ENCODE measurements around the gene NUP98.

NUP98 gene

DNA sequence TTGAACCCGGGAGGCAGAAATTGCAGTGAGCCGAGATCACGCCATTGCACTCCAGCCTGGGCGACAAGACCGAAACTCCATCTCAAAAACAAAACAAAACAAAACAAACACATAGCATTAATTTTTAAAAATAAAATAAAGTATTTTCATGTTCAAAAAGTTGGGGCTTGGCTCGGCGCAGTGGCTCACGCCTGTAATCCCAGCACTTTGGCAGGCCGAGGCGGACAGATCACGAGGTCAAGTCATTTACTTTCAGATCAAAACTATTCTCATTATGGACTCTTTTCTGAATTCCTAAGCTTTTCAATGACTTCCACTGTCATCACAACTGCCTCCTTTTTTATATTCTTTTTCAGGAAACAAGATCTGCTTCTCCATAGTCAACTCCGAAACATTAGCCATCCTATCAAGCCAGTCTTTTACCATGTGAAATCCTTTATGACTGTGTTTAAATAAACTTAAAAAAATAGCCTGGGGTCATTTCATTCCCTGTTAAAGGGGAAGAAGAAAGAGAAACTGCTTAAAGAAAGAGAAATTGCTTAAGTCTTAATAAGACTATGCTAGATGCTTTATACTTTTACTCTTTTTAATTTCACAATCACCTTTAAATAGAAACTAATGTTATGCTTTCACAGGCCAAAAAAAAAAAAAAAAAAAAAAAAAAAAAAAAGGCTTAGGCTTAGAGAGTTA, 113.1 kb downstream of the NUP98 start (continued):
- TF ChIP-seq ZNF596 (tag by site-specific recombination; IDR thresholded peaks at IDR 0.05) = no peak
- TF ChIP-seq ZNF335 (tag by site-specific recombination; conservative IDR thresholded peaks at IDR 0.05) = no peak

DNA sequence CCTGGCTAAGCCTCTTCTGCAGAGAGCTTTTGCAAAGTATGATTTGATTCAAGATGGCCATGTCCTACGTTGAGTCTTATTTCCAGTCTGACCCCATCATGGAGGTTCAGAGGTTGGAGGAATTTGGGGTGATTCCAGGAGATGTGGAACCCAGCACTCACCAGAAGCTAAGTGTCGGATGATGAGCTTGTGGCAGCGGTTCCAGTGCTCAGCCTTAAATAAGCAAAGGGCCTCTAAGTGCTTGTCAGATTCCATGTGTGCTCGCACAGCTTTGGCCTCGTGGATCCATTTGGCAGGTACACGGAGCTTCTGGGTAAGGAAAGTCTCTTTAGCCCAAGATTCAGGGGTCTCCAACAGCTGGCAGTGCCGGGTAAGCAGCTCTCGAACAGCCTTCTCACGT, 114.3 kb downstream of the NUP98 start:
- TF ChIP-seq, protein P1, sequence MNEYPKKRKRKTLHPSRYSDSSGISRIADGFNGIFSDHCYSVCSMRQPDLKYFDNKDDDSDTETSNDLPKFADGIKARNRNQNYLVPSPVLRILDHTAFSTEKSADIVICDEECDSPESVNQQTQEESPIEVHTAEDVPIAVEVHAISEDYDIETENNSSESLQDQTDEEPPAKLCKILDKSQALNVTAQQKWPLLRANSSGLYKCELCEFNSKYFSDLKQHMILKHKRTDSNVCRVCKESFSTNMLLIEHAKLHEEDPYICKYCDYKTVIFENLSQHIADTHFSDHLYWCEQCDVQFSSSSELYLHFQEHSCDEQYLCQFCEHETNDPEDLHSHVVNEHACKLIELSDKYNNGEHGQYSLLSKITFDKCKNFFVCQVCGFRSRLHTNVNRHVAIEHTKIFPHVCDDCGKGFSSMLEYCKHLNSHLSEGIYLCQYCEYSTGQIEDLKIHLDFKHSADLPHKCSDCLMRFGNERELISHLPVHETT (tag by site-specific recombination; IDR thresholded peaks at IDR 0.05) = no peak
- no peak for TF ChIP-seq ZNF785 (tag by site-specific recombination; IDR thresholded peaks at IDR 0.05)
- no peak for TF ChIP-seq ZBTB6 (tag by site-specific recombination; IDR thresholded peaks at IDR 0.05)
- TF ChIP-seq ZNF391 (tag by site-specific recombination; IDR thresholded peaks at IDR 0.05; ENCODE audit: borderline replicate concordance, low read depth) = no peak
- no peak for TF ChIP-seq ZNF133 (tag by site-specific recombination; IDR thresholded peaks at IDR 0.05)
- no peak for TF ChIP-seq ZNF138 (tag by site-specific recombination; IDR thresholded peaks at IDR 0.05; ENCODE audit: borderline replicate concordance)
- no peak for TF ChIP-seq BCL11B (tag by site-specific recombination; IDR thresholded peaks at IDR 0.05; ENCODE audit: low read depth)
- TF ChIP-seq ZNF660 (tag by site-specific recombination; IDR thresholded peaks at IDR 0.05) = no peak
- no peak for TF ChIP-seq ZNF266 (tag by site-specific recombination; IDR thresholded peaks at IDR 0.05; ENCODE audit: low read depth)
- TF ChIP-seq, protein P2, sequence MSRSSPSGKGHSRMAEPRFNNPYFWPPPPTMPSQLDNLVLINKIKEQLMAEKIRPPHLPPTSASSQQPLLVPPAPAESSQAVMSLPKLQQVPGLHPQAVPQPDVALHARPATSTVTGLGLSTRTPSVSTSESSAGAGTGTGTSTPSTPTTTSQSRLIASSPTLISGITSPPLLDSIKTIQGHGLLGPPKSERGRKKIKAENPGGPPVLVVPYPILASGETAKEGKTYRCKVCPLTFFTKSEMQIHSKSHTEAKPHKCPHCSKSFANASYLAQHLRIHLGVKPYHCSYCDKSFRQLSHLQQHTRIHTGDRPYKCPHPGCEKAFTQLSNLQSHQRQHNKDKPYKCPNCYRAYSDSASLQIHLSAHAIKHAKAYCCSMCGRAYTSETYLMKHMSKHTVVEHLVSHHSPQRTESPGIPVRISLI (tag by site-specific recombination; IDR thresholded peaks at IDR 0.05) = no peak
- no peak for TF ChIP-seq ZNF274 (IDR thresholded peaks at IDR 0.05; ENCODE audit: low read length)
- TF ChIP-seq ZNF274 (tag by site-specific recombination; IDR thresholded peaks at IDR 0.05; ENCODE audit: borderline replicate concordance) = no peak
- TF ChIP-seq, protein P3, sequence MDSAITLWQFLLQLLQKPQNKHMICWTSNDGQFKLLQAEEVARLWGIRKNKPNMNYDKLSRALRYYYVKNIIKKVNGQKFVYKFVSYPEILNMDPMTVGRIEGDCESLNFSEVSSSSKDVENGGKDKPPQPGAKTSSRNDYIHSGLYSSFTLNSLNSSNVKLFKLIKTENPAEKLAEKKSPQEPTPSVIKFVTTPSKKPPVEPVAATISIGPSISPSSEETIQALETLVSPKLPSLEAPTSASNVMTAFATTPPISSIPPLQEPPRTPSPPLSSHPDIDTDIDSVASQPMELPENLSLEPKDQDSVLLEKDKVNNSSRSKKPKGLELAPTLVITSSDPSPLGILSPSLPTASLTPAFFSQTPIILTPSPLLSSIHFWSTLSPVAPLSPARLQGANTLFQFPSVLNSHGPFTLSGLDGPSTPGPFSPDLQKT (IDR thresholded peaks at IDR 0.05; ENCODE audit: borderline replicate concordance, low read depth, low read length) = no peak
- no peak for TF ChIP-seq MEIS1 (CRISPR knock-in tag; IDR thresholded peaks at IDR 0.05; ENCODE audit: borderline replicate concordance)
- no peak for TF ChIP-seq ZNF843 (tag by site-specific recombination; IDR thresholded peaks at IDR 0.05)
- no peak for TF ChIP-seq BCL6B (tag by site-specific recombination; IDR thresholded peaks at IDR 0.05)
- Histone ChIP-seq H3K27ac (ENCODE audit: extremely low read depth, low read depth, low read length) (no peak overlapping the region), H3K4me1 (ENCODE audit: control insufficient read depth, insufficient read depth, low read length) (no peaks in the 10 kb centered on the region), H3K9me3 (ENCODE audit: control insufficient read depth, insufficient read depth, low read depth, low read length) (no peaks in the 10 kb centered on the region), H3K4me3 (ENCODE audit: low read depth, low read length) (no peak overlapping the region), H3K36me3 (ENCODE audit: control insufficient read depth in 2 of 2, insufficient read depth in 1 of 2, low read length in 2 of 2) (peaks cover 14 to 97% of the 10 kb centered on the region in 2 experiments)
- CTCF ChIA-PET = interaction anchor here (1.5 kb wide), 1 partner anchor 127 kb away, joined by 4 read pairs; no protein-coding TSS in a partner anchor
- POLR2A ChIA-PET = no interaction called here

All from HEK293 (cell line).